ENCODE data around the gene ZFAND2B. TPM values are rescaled to one million over a fixed set of nuclear protein-coding genes. Genes with fewer than 3 reads are reported as not detected.

ZFAND2B gene
- total RNA-seq, 4 donors from 2014 or later, result 63.0 to 76.4 (median 63.3) TPM

DNA sequence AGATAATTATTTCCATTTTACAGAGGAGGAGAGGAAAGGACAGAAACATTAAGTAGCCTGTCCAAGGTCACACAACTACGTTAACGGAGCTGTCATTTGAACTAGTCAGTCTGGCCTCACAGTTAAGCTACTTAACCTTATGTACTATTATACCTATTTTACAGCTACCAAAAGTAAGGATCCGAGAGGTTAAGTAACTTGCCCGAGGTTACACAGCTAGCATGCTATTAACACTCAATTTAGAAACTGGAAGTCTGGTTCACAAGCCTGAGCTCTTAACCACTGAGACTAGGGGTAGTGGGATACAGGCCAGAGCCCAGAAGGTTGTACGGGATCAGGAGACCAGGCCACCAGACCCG is 38.2 kb downstream of the ZFAND2B start:
- WGBS, 2 donors, result 34 to 35% methylated on average over 6 of the region's 6 CpGs
- no peak for TF ChIP-seq POLR2A (IDR thresholded peaks at IDR 0.05)
- TF ChIP-seq, protein P1, sequence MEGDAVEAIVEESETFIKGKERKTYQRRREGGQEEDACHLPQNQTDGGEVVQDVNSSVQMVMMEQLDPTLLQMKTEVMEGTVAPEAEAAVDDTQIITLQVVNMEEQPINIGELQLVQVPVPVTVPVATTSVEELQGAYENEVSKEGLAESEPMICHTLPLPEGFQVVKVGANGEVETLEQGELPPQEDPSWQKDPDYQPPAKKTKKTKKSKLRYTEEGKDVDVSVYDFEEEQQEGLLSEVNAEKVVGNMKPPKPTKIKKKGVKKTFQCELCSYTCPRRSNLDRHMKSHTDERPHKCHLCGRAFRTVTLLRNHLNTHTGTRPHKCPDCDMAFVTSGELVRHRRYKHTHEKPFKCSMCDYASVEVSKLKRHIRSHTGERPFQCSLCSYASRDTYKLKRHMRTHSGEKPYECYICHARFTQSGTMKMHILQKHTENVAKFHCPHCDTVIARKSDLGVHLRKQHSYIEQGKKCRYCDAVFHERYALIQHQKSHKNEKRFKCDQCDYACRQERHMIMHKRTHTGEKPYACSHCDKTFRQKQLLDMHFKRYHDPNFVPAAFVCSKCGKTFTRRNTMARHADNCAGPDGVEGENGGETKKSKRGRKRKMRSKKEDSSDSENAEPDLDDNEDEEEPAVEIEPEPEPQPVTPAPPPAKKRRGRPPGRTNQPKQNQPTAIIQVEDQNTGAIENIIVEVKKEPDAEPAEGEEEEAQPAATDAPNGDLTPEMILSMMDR (IDR thresholded peaks at IDR 0.05), result no peak
- DNase-seq (ENCODE audit: low spot score in 2 of 2), result no peak
- intact Hi-C loops (cut with DNase I; ENCODE audit: low total_unique reads), result no loop called here
- H3K4me3 ChIP-seq (ENCODE audit: low read depth, poor library complexity, severe bottlenecking), result peak overlapping the region; percentile 79

DNA sequence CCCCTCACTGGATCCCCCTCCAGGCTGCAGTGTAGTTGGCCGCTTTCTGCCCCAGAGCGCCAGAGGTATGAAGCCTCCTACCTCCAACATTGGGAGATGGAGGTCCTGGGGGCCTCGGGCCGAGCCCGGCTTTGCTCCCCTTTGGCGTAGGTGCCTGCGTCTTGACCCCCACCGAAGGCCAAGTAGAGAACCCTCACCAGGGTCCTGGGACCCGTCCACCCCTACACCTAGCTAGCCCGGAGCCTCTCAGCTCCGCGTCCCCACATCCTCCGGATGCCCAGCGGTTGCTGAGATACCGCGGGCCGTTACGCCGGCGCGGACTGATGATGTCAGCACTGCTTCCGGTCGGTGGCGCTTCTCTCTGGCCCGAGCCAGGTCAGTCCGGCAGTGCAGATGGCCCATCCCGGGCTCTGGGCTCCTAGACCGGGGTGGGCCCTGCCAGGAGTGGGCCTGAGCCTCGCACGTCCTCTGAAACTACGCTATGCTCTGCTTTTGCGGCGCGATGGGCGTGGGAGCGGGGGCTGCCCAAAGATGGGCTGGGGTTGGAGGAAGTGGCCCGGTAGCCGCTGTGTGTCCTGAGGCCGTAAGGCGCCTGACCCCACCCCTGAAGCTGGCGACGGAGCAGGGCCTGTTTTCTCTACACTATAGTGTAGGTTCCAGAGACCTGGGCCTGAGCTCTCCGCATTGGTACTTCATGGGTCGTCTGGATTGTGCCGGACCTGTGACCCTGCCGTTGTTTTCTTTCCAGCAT is 38.7 kb downstream of the ZFAND2B start, which contains the start of the genes GLB1L and STK16:
TSS of gene GLB1L (minus strand) at position 297 of the 751 bp plus-strand sequence. CDS start 1,871 bp downstream, outside the sequence.
TSS of gene STK16 (plus strand) at position 332 of the 751 bp plus-strand sequence. CDS start 521 bp downstream, outside the sequence.
- intact Hi-C loops (cut with DNase I; ENCODE audit: low total_unique reads), result no loop called here
- peak; percentile 92 to 99 for DNase-seq (ENCODE audit: low spot score in 2 of 2)
- peak in 1 of 2 donors; percentile 34 for TF ChIP-seq POLR2A (IDR thresholded peaks at IDR 0.05)
- TF ChIP-seq, protein P1 (IDR thresholded peaks at IDR 0.05), result no peak
- WGBS, 2 donors, result 0 to 1% methylated on average over 16 to 39 of the region's 46 CpGs
- peak within 1 kb of the TSS; percentile 79 for H3K4me3 ChIP-seq (ENCODE audit: low read depth, poor library complexity, severe bottlenecking)

DNA sequence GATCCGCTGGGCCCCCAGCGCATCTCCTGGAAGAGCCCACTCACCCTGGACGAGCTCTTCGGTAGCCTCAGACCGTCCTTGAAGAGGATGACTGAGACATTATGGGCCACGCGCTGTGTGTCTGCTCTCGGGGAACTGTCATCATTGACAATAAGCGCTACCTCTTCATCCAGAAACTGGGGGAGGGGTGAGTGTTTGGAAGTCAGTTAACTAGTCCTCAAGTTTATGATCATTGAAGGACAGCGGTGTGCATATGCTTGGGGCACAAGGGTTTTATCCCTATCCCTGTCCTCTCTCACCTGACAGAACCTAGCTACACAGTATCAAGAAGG is 39.3 kb downstream of the ZFAND2B start:
- intact Hi-C loops (cut with DNase I; ENCODE audit: low total_unique reads), result no loop called here
- TF ChIP-seq POLR2A (IDR thresholded peaks at IDR 0.05), result no peak
- TF ChIP-seq, protein P1 (IDR thresholded peaks at IDR 0.05), result no peak
- WGBS, 2 donors, result 10 to 20% methylated on average over 10 of the region's 10 CpGs
- DNase-seq (ENCODE audit: low spot score in 2 of 2), result no peak
- H3K4me3 ChIP-seq (ENCODE audit: low read depth, poor library complexity, severe bottlenecking), result peak overlapping the region; percentile 79

DNA sequence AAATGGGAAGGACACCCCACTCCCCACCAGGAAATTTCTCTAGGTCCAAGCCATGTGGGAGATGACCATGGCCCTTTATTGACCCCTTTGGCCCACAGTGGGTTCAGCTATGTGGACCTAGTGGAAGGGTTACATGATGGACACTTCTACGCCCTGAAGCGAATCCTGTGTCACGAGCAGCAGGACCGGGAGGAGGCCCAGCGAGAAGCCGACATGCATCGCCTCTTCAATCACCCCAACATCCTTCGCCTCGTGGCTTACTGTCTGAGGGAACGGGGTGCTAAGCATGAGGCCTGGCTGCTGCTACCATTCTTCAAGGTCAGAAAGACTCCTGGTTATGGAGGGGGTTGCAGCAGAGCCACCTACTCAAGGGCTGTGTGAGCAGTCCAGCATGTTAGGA is 40.0 kb downstream of the ZFAND2B start:
- TF ChIP-seq POLR2A (IDR thresholded peaks at IDR 0.05), result no peak
- TF ChIP-seq, protein P1 (IDR thresholded peaks at IDR 0.05), result no peak
- no peak for DNase-seq (ENCODE audit: low spot score in 2 of 2)
- intact Hi-C loops (cut with DNase I; ENCODE audit: low total_unique reads), result no loop called here
- WGBS, 2 donors, result 94 to 95% methylated on average over 10 of the region's 10 CpGs
- H3K4me3 ChIP-seq (ENCODE audit: low read depth, poor library complexity, severe bottlenecking), result no peak overlapping the region

DNA sequence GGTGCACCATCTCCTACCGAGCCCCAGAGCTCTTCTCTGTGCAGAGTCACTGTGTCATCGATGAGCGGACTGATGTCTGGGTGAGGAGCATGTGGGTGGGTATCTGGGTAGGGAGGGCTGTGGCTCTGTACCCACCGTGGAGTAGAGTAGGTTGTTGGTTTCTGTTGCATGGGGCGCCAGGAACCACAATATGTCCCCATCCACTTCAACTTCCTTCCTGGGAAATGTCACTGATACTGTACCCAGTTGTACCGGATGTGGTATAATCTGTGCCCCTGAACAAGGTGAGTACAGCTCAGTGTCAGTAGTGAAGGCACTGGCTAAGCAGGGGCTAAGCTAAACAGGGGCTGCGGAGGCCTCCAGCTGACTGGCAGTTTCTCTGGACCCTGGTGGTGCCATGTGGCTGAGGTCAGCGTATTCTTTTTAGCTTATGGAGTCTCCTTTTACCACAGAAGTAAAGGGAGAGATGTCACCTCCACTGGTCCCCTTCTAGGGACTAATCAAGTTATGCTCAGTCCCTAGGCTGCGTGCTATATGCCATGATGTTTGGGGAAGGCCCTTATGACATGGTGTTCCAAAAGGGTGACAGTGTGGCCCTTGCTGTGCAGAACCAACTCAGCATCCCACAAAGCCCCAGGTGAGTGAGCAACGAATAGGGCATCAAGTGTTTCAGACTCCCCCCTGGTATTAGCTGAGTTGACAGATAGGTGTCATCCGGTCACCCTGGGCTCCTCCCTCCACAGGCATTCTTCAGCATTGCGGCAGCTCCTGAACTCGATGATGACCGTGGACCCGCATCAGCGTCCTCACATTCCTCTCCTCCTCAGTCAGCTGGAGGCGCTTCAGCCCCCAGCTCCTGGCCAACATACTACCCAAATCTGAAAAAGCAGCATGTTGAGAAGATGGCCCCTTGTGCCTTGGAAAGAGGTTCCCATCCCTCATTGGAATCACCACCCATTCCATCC is 41.4 kb downstream of the ZFAND2B start:
- intact Hi-C loops (cut with DNase I; ENCODE audit: low total_unique reads), result no loop called here
- 78 to 88% methylated on average over 17 of the region's 17 CpGs for WGBS, 2 donors
- no peak for DNase-seq (ENCODE audit: low spot score in 2 of 2)
- no peak for TF ChIP-seq POLR2A (IDR thresholded peaks at IDR 0.05)
- TF ChIP-seq, protein P1 (IDR thresholded peaks at IDR 0.05), result no peak
- no peak overlapping the region for H3K4me3 ChIP-seq (ENCODE audit: low read depth, poor library complexity, severe bottlenecking)

All from lower leg skin (tissue), 4 donors.